Measurements from ENCODE around the gene ELFN1.

GRCh38 chr7:1752771-1753563 lies 82.9 kb downstream of the ELFN1 start:
- TF ChIP-seq CTCF (IDR thresholded peaks at IDR 0.05) (no peak), POLR2A (IDR thresholded peaks at IDR 0.05) (no peak)

All from body of pancreas (tissue), 4 donors.